Measurements from ENCODE around the gene PIBF1.

DNA sequence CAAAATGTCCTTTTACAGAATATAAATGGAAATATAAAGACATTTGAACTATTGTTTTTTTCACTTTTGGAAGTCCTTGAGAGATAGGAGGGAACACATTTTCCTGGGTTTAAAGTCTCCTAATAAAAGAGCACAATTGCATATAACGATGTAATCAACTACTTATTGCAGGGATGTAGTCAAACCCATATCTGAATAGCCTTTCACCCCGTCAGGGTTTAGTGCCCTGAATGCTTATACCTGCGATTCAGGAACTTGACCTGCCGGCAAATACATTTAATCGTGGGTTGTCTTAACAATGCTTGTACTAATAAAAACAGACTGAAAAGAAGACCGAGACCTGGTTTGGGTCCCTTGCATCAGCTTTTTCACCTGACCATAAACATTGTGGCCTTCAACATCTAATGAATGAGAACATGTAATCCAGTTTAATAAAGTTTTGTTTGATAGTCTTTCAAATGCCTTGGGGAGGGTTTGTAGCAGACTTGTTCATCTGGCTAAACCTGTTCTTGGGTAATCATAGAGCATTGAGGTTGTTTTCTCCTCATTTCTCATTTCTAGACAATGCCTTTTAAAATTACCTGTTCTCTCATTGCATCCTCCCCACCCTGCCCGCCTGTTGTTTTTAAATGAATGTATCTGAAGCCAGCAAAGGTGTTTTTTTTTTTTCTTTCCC lies 283.9 kb downstream of the PIBF1 start:
- TF ChIP-seq, protein P1, sequence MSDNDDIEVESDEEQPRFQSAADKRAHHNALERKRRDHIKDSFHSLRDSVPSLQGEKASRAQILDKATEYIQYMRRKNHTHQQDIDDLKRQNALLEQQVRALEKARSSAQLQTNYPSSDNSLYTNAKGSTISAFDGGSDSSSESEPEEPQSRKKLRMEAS (IDR thresholded peaks at IDR 0.05), result no peak
- TF ChIP-seq, protein P2, sequence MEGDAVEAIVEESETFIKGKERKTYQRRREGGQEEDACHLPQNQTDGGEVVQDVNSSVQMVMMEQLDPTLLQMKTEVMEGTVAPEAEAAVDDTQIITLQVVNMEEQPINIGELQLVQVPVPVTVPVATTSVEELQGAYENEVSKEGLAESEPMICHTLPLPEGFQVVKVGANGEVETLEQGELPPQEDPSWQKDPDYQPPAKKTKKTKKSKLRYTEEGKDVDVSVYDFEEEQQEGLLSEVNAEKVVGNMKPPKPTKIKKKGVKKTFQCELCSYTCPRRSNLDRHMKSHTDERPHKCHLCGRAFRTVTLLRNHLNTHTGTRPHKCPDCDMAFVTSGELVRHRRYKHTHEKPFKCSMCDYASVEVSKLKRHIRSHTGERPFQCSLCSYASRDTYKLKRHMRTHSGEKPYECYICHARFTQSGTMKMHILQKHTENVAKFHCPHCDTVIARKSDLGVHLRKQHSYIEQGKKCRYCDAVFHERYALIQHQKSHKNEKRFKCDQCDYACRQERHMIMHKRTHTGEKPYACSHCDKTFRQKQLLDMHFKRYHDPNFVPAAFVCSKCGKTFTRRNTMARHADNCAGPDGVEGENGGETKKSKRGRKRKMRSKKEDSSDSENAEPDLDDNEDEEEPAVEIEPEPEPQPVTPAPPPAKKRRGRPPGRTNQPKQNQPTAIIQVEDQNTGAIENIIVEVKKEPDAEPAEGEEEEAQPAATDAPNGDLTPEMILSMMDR (IDR thresholded peaks at IDR 0.05; ENCODE audit: low read depth, low read length, missing input control), result no peak
- TF ChIP-seq FOXA2 (IDR thresholded peaks at IDR 0.05), result no peak
- TF ChIP-seq, protein P3, sequence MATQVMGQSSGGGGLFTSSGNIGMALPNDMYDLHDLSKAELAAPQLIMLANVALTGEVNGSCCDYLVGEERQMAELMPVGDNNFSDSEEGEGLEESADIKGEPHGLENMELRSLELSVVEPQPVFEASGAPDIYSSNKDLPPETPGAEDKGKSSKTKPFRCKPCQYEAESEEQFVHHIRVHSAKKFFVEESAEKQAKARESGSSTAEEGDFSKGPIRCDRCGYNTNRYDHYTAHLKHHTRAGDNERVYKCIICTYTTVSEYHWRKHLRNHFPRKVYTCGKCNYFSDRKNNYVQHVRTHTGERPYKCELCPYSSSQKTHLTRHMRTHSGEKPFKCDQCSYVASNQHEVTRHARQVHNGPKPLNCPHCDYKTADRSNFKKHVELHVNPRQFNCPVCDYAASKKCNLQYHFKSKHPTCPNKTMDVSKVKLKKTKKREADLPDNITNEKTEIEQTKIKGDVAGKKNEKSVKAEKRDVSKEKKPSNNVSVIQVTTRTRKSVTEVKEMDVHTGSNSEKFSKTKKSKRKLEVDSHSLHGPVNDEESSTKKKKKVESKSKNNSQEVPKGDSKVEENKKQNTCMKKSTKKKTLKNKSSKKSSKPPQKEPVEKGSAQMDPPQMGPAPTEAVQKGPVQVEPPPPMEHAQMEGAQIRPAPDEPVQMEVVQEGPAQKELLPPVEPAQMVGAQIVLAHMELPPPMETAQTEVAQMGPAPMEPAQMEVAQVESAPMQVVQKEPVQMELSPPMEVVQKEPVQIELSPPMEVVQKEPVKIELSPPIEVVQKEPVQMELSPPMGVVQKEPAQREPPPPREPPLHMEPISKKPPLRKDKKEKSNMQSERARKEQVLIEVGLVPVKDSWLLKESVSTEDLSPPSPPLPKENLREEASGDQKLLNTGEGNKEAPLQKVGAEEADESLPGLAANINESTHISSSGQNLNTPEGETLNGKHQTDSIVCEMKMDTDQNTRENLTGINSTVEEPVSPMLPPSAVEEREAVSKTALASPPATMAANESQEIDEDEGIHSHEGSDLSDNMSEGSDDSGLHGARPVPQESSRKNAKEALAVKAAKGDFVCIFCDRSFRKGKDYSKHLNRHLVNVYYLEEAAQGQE (IDR thresholded peaks at IDR 0.05), result no peak
- no peak for TF ChIP-seq ZBTB33 (IDR thresholded peaks at IDR 0.05)
- TF ChIP-seq GABPA (IDR thresholded peaks at IDR 0.05 in 1 of 2, conservative IDR thresholded peaks at IDR 0.05 in 1 of 2), result no peak
- no peak for TF ChIP-seq RAD21 (IDR thresholded peaks at IDR 0.05)
